ENCODE measurements around the gene NME3.
"Not testable (repeated sequence)": the region's sequence is repeated elsewhere in the genome, so short reads cannot be mapped to it uniquely, and the experiment has no call there.

Gene NME3

DNA sequence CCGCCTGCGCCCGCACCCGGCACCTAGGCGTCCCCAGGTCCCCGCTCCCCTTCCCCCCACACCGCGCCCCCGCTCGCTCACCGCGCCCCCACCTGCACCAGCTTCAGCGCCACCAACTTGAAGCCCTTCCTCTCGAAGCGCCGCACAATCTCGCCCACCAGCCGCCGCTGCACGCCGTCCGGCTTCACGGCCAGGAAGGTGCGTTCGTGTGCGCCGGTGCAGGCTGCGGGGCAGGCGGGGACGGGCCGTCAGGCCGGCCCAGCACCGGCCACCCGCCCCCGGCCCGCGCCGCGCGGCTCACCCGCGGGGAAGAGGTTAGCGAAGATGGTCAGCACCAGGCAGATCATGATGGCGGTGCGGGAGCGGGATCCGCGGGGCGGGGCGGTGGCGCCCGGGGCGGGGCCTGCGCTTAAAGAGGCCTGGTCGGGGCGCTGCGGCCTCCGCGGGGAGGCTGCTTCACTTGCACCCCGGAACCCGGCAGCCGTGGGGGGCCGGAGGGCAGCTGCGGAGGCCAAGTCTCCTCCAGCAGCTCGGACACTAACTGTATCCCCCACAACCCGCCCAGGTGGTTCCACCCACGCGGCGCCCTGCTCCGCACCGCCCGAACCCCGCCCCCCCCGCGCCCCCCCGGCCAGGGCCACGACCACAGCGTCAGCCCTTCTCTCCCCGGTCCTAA lies at the start of gene NME3:
Gene NME3 (minus strand): TSS at position 356 of the 676 bp plus-strand sequence. CDS start 9 bp downstream, at position 347.
- peak; percentile 30 for DNase-seq

DNA sequence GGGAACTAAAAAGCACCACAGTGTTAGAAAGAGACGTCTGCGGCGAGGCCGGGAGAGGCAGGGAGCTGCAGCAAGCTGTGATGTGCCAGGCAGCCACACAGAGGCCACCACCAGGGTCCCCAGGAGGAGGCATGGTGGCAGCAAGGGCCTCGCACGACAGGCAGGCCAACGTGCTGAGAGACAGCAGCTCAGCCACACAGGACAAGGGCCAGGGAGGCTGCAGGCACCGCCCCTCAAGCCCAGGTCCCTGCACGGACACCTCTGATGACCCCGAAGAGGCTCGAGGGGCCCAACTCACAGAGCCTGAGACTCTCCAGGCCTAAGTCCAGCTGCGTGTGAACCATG lies 49.6 kb upstream of the NME3 start:
- DNase-seq, result no peak

DNA sequence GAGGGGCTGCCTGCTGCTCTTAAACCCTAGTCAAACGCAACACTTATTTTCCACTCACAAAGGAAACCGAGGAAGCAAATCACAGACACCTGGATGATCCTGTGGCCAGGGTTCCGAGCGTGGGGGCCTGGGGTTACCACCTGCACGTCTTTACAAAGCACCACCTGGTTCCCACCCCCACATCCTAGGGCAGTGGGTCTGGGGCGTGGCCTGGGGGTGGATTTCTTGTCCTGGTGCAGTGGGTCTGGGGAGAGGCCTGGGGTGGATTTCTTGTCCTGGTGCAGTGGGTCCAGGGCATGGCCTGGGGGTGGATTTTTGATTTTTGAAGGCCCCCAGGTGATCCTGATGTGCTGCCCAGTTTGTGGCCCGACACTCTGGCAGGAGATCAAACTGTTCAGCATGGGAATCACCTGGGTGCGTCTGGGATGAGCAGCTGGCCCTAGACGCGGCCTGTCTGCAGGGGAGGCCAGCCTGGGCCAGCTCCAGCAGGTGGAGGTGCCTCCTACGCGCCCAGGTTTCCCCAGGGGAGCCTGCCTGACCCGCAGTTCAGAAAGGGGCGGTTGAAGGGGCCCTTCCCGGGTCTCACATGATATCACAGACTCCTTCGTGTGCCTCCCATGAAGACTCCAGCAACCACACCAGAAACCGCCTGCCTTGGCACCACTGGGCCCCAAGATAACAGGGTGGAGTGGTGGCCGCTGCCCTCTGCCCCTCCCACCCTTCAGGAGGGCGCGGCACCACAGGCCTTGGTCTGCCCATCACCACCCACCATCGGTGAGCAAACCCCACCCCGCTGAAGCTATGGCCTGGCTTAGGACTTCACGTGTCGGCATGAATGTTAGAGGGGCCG lies 49.0 kb upstream of the NME3 start:
- DNase-seq, result no peak

DNA sequence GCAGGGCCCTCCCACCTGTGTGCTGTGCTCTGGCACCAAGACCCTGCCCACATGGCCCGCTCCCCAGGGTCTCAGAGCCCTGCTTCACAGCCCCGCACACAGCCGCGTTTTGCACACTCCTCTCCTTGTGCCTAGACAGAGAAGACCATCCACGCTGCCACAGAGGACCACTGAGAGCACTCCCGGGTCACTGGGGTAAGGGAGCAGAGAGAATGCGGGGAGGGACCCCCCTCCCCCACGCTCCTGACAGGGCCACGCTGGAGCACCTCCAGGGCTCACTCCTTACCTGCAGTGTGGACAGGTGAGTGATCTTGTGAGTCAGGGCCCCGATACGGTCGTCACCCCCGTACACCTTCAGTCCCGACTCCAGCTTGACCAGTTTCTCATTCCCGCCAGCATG lies 48.3 kb upstream of the NME3 start:
- no peak for DNase-seq

DNA sequence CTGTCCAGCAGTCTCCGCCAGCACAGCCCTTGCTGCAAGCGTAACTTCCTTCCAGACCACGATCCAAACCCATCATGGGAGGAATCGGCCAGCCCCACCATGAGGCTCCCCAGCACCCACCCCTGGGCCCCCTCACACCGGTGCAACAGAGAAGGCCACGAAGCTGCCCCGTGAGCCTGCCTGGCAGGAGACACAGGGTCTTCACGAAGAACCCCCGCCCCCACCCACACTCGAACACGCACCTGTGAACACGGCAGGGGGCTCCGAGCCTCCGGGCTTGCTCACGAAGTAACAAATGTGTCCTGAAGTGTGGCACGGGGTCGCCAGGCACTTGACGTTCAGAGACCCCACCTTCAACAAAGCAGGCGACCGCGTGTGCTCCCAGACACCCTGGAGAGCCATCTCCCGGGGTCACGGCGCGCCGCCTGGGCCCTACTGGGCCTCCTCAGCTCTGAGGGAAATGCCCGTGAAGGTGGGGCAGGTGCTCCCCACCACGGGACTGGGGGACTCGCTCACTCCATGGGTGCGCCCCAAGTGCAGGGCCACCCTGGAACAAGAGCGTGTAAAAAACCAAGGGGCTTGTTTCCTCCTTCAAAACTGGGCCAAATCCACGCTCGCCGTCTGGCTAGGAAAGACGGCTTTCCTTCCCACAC lies 47.7 kb upstream of the NME3 start:
- DNase-seq, result no peak

DNA sequence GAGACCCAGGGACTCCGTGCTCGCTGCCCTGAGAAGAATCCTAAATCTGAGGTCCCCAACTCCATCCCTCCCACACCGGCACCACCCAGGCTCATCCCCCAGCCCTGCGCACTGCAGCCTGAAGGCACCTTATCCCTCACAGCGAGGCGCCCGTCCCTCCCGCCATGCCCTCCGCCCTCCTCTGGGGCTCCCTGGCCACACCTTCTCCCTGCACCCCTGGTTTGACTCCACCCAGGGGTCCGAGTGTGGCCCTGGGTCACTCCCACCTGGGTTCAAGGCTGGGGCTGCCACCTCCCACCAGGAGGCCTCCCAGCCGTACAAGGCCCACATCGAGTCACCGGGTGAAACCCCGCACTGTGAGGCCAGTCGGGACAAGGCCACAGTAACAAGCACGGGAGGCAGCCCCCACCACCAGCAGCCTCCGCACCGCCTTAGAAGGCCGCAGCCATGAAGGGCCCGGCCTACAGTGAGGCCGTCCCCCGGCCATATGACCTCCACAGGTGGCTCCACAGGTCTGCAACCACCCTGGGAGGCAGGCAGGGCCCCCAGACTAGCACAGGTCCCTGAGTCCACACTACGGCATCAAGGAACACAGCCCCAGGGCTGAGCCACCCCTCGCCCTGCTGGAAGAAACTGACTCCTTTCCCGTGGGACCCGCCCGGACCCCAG lies 47.0 kb upstream of the NME3 start:
- no peak for DNase-seq

DNA sequence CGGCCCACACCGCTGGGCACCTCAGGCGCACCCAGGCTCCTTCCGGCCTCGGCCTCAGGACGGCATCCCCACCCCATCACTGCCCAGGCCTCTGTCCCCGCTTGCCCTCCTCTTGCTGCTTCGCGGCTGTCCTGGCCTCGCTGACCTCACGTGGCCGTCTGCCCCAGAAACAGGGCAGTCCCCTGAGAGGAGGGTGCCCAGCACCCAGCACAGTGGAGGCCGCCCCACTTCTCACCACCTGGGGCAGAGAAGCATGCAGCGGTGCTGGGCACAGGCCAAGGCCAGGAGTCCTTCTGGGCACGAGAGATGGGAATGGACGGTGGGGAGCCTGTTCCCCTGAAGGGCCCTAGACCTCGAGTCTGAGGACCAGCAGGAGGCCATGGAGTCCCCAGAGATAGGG lies 46.4 kb upstream of the NME3 start:
- DNase-seq, result no peak

DNA sequence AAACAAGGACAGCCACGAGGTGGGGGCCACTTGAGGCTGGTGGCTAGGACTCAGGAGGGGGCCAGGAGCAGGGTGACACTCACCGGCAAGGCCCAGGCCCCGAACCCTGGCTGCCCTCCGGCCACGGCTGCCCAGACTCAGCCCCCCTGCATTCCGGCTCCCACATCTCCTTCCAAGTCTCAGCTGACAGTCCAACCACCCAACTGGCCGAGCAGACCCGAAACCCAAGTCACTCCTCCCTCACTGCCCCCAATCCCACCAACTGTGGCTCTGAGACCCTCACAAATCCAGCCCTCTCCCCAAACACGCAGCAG lies 45.9 kb upstream of the NME3 start:
- DNase-seq, result no peak

DNA sequence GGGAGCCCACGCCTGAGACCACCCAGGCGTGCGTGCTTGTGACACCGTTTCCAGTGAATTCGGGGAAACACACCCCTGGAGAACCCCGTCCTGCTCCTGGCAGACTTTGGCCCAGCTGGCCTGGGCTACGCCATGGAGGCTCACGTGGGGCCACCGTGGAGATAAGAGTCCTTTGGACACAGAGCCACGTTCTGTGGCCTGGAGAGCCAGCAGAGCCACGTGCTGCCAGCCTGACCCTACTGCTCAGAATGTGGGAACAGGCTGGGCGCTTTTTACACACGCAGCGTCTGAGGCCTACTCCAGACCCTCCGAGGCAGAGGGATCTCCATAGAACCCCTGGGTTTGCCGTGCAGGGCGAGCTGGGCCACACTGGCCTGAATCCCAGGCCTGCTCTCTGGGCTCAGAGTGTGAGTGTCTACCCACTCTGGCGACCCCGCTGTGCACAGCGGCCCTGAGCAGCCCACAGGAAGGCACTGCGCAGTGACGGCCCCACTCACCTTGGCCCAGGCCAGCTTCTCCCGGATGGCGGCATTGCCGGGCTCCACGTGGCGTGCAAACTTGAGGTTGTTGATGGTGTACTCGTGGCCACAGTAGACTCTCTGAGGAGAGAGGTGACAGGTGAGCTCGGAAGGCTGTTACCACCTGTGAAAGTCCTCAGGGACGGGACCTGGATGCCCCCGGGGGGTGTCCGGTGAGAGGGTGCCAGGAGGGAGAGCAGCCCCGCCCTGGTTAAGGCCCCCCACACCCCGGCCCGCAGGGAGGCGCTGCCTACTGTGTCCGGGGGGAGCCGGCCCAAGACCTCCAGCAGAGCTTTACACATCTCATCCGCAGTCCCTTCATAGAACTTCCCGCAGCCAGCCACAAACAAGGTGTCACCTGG lies 45.3 kb upstream of the NME3 start:
- DNase-seq, result no peak

DNA sequence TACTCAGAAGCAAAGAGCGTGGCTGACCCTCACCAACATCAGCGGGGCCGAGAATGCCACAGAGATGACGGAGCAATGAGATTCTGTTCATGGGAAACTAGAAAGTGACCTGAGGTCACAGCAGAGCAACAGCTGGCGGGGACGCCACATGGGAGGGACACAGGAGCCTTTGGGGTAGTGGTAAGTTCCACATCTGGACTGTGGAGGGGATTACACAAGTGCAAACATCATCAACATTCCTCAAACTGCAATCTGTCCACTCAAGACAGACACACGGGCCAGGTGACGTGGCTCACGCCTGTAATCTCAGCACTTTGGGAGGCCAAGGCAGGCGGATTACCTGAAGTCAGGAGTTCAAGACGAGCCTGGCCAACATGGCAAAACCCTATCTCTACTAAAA lies 44.1 kb upstream of the NME3 start:
- no peak for DNase-seq

DNA sequence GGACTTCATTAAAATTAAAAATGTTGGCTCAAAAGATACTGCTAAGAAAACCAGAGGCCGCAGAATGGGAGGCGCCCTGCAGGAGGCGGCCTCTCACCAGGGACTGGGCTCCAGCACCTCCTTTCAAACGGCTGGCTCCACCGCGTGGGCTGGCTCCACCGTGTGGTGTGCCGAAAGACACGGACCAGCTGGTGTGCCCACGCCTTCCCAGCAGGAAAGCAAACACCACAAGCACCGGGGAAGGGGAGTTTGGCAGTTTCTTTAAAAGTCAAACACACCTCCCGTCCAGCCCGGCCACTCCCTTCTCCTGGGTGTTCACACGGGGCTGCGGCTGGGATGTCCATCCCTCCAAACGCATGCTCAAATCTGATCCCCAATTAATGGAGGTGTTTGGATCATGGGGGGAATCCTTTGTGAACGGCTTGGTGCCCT lies 41.4 kb upstream of the NME3 start:
- DNase-seq, result peak; percentile 93

DNA sequence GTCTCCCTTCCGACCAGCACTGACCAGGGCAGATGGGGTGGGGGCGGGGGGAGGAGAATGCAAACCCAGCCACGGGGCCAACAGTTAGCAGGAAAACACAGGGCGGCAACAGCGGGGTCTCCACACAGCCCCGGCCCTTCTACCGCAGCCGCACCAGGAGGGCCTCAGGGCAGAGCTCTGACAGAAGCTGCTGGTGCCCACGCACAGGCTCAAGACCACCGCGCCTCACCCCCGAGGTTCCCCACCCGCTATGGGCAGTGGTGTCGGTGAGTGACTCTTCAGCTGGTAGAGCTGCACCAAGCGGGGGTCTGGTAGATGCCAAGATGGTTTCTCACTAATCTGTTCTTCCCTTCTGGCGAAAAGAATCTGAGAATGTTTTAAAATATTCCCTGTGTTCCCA lies 39.2 kb upstream of the NME3 start:
- no peak for DNase-seq

DNA sequence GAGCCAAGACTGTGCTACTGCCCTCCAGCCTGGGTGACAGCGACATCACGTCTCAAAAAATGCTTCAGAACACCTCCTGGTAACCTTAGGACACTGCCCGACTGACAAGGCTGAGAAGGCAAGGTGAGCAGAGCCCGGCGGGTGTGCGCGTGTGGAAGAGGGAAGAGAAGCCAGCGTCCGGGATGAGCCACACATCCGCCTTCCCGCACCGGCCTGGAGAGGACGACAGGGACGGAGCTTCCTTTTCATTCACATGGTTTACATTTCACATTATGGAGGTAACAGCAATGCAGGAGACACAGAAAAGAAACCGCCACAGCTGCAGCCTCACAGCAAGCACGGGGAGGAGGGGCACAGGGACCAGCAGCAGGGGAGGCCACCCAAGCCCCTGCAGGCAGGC lies 38.8 kb upstream of the NME3 start:
- no peak for DNase-seq

DNA sequence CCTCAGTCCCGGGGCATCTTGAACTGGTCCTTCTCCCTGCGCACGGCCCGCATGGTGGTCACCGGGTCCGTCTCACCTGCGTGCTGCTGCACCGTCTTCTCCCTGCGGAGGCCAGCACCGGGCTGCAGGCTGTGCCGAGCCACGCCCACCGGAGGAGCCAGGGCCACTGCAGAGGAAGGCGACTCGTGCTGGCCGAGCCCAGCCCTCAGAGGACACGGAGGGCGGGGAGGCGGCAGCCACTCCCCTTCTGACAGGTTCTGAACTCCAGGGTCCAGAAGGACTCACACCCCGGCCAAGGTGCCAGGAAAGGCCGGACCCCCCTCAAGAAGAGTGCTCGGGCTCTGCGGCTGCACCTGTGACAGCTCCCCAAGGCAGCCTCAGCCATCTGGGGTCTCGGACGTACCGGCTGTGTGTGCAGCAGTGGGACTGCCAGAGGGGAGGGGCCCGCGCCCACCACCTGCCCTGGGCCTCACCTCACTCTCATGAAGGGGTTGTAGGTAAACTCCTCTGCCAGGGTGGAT lies 38.0 kb upstream of the NME3 start:
- DNase-seq, result no peak

DNA sequence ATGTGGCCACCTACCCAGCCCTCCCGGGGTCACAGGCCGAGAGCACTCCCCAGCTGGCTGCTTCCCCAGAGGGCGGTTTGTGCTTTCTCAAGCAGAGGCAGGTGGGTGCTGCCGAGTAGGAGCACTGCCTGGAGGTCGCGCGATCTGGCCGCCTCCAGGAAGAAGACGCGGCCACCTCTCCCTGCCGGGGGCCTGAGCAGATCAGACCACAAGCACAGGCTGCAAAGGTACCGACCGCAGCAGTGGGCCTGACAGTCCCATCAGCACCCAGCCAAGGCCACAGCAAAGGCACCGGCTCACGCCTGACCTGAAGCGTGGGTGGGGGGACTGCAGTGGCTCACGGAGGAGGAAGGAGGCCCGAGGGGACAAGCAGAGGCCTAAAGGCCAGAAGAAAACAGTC lies 37.3 kb upstream of the NME3 start:
- no peak for DNase-seq

DNA sequence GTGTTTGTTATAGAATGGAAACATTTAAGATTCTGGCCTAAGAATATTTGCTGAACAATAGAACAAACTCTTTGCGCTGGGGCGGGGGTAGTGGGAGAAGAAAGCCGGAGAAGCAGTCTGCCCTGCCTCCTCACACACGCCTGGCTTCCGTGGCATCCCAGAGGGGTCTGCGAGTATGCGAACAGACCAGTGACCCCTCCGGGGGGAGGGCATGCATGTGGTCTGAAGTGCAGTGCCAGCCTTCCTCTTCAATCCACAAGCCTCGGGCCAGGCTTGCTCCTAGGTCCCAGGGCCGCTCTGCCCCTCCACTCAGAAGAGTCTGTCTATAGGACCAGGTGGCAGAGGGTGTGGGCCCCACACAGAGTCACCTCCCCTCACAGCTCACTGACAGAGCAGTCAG lies 36.3 kb upstream of the NME3 start:
- no peak for DNase-seq

DNA sequence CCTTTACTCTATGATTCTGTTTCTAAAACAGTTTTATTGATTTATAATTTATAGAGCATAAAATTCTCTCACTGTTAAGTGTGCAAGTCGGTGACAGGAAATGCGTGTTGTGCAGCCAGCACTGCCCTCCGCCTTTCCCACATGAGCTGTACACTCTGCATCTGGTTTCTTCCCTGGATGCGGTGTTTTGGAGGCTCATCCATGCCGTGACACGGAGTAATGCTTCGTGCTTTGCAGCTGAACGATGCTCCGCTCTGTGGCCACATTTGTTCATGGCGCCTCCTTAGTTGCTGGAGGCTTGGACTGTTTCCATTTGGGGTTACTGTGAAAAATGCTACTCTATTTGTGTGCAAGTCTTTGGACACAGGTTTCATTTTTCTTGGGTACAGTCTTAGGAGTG lies 29.4 kb upstream of the NME3 start:
- no peak for DNase-seq

DNA sequence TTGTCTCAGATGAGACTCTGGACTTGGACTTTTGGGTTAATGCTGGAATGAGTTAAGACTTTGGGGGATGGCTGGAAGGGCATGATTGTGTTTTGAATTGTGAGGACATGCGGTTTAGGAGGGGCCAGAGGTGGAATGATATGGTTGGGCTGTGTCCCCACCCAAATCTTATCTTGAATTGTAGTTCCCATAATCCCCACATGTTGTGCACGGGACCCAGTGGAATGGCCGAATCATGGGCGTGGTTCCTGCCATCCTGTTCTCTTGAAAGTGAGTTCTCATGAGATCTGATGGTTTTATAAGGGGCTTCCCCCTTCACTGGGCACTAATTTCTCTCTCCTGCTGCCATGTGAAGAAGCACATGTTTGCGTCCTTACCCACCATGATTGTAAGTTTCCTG lies 27.9 kb upstream of the NME3 start:
- DNase-seq, result not testable (repeated sequence)

DNA sequence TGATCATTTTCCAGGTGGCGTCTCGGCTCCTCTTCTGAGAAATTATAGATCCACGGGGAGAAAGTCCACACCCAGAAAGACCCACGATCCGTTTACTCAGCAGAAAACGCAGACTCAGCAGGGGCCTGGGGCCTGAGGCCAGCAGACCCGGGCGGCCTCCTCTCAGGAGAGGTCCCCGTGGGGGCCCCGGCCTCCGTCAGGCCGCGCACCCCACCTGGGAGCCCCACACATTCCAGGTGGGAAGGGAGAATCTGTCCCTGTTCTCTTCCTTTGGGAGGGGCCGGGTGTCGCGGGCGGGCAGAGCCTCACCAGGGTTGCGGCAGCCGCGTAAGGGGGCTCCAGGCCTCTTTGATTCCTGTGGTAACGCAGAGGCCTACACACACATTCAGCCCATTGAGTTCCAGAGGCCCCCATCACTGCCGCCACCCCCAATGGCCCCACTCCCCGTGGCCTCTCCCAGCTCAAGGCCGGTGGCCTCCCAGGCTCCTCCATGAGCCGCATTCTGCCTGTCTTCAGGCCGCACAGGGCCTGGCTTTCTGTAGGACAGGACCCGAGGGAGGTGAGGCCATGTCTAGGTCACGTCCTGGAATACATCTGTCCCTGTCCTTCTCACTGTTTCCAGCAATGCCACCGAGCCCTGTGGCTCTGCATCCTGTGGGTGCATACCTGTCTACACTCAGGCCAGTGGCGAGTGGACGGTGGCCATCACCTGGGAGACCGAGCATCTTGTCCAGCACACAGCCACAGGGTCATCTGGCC lies 23.7 kb upstream of the NME3 start:
- DNase-seq, result no peak

DNA sequence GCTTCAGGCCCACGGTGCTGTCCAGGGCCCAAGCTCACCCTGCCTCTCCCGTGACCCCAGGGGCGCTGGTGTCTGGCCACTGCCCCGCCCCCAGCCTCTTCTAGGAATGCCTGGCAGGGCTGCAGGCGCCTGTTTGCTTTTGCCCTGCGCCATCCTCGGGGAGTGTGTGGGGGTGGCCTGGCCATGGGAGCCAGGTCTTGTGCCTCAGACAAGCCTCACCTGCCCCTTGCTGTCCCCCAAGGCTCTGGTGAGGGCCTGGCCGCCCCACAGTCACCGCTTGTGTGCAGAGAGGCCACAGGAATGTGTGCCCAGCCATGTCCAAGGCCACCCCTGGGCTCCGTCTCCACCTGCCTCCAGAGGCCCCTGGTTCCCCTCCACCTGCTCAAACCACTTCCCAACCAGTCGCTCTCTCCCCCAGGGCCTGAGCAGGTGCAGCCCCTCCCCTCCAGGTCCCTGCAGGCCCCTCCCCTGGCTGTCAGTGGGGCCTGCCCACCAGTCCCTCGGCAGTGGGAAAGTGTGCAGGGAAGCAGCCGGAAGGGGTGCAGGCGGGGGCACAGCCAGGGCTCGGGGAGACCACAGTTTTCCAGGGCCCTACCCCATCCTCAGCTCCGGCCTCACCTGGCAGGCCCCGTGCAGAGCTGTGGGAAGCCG lies 23.0 kb upstream of the NME3 start:
- no peak for DNase-seq

DNA sequence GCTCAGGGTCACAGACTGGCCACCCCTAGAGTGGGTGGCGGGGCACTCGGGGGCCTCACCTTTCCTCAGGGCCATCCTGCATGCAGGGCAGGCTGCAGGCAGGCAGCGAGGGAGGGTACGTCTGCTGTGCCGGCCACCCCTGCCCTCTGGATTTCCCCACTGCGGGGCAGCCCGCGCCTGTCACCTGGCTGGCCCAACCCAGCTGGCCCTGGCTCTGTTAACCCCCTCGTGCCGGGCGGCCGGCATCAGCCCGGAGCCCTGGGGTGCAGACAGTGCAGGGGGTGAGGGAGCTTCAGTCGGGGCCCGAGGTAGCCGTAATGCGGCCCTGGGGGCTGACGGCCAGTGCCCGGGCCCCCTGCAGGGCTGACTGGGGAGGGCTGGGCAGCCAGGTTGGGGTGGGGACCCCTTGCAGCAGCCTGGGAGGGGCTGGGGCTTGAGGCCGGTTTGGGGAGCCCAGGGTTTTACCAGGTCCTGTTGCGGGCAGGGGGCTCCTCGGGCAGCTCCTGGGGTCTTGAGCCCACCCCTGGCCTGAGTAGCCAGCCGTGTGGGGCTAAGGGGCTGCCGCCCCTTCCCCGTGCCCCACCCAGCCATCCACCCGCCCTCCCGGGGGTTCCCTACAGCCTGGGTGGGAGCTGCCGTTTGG lies 22.4 kb upstream of the NME3 start, which contains the start of gene IGFALS:
Gene IGFALS (minus strand): TSS at position 128 of the 643 bp plus-strand sequence. CDS start 53 bp downstream, at position 75.
- no peak for DNase-seq

All from COR-L47 (cell line).